Fibroblast of mammary gland (primary cell): ENCODE data around the gene VEGFA.

Source experiments
- DNase-seq: peaks from one replicate; pipeline ENCODE4 v3.0.0-alpha.2; 2010; ENCODE audit warnings: low read depth
- H3K4me3 ChIP-seq: 2 replicates; pipeline ENCODE4 v1.5.1; 2011; ENCODE audit warnings: low read depth, mild to moderate bottlenecking, low read length, moderate library complexity; ENCODE audit not compliant: control insufficient read depth
- CTCF ChIP-seq: conservative IDR thresholded peaks from 2 replicates; pipeline ENCODE4 v1.5.1; 2011; ENCODE audit warnings: low read depth, low read length, inconsistent platforms; ENCODE audit not compliant: control insufficient read depth, insufficient read depth

VEGFA gene

GRCh38 chr6:43776115-43776798, 6.2 kb downstream of the VEGFA start:
- no peak overlapping the region for H3K4me3 ChIP-seq
- no peak for TF ChIP-seq CTCF
- DNase-seq = no peak

GRCh38 chr6:43776799-43777776, 7.1 kb downstream of the VEGFA start:
- no peak for TF ChIP-seq CTCF
- H3K4me3 ChIP-seq = no peak overlapping the region
- DNase-seq = no peak

GRCh38 chr6:43778131-43778855, 8.3 kb downstream of the VEGFA start:
- H3K4me3 ChIP-seq = no peak overlapping the region
- TF ChIP-seq CTCF = no peak
- DNase-seq = no peak

GRCh38 chr6:43778976-43779851, 9.2 kb downstream of the VEGFA start:
- no peak for DNase-seq
- TF ChIP-seq CTCF = no peak

GRCh38 chr6:43779852-43780236, 9.8 kb downstream of the VEGFA start:
- no peak overlapping the region for H3K4me3 ChIP-seq
- TF ChIP-seq CTCF = no peak
- no peak for DNase-seq

More at GRCh38 chr6:43778976-43779851, 9.2 kb downstream of the VEGFA start:
- no peak overlapping the region for H3K4me3 ChIP-seq

GRCh38 chr6:43780293-43780692, 10.3 kb downstream of the VEGFA start:
- DNase-seq = no peak
- TF ChIP-seq CTCF = no peak
- no peak overlapping the region for H3K4me3 ChIP-seq
